Stomach (tissue), 9 donors: ENCODE measurements around the gene LDLRAD3. TPM values are rescaled to one million over a fixed set of nuclear protein-coding genes. Genes with fewer than 3 reads are reported as not detected.
A peak's percentile ranks its signal among the peaks of the same experiment; 100 is the strongest.

ENCODE experiments used
- DNase-seq, 2 donors: peaks; one replicate each; pipeline versions ENCODE4 v3.0.0 to v3.0.0-alpha.2; 2013 to 2019
- H3K27ac ChIP-seq, 5 donors: fragments of 200-600 bp in 4 of 5; sonication (generic) in 4 of 5; one replicate each; pipeline ENCODE4 v1.5.1; 2013 to 2019; ENCODE audit warnings: mild to moderate bottlenecking in 1 of 5, moderate library complexity in 1 of 5
- H3K27me3 ChIP-seq, 3 donors: fragments of 200-600 bp; sonication (generic); one replicate each; pipeline ENCODE4 v1.5.1; 2017 to 2019; ENCODE audit warnings: mixed run types in 1 of 3
- H3K36me3 ChIP-seq, 4 donors: fragments of 200-600 bp; sonication (generic); 1 replicate in 3 of 4; 2 replicates in 1 of 4; pipeline ENCODE4 v1.5.1; 2016 to 2019
- H3K4me1 ChIP-seq, 4 donors: fragments of 200-600 bp; sonication (generic); one replicate each; pipeline ENCODE4 v1.5.1; 2016 to 2019
- H3K4me3 ChIP-seq, 4 donors: fragments of 200-600 bp; sonication (generic) in 3 of 4; one replicate each; pipeline ENCODE4 v1.5.1; 2016 to 2019; ENCODE audit warnings: mild to moderate bottlenecking in 1 of 4
- H3K9me3 ChIP-seq, 4 donors: fragments of 200-600 bp; sonication (generic); one replicate each; pipeline ENCODE4 v1.5.1; 2016 to 2019
- CTCF ChIP-seq, 7 experiments: fragments of 450-650 bp in 4 of 7; fragments of 200-600 bp in 3 of 7; sonication (generic) in 3 of 7; IDR thresholded peaks; one replicate each; pipeline ENCODE4 v1.5.1; 2016 to 2019; ENCODE audit warnings: antibody characterized with exemption in 7 of 7, control low read depth in 2 of 7, mild to moderate bottlenecking in 1 of 7
- EP300 ChIP-seq: sonication (generic); formaldehyde crosslinking; IDR thresholded peaks from one replicate; pipeline ENCODE4 v1.6.1; 2017; ENCODE audit warnings: antibody characterized with exemption
- POLR2A ChIP-seq, 4 donors: fragments of 450-650 bp; IDR thresholded peaks; one replicate each; pipeline ENCODE4 v1.6.1; 2016; ENCODE audit warnings: antibody characterized with exemption in 4 of 4, control low read depth in 2 of 4, mild to moderate bottlenecking in 1 of 4, moderate library complexity in 1 of 4
- POLR2AphosphoS5 ChIP-seq, 3 donors: sonication (generic); formaldehyde crosslinking; IDR thresholded peaks; one replicate each; pipeline ENCODE4 v1.6.1; 2016; ENCODE audit warnings: antibody characterized with exemption in 3 of 3
- WGBS, 5 donors: extraction: QIAGEN DNeasy Blood & Tissue Kit in 3 of 5; methylation state at CpG; one replicate each; pipeline versions ENCODE4 v1.1.5 to v1.1.7; 2013 to 2018; 5-methylcytosine and 5-hydroxymethylcytosine counted together
- intact Hi-C: fragments of 100-400 bp; cut with DNase I; formaldehyde crosslinking; loops from one replicate; pipeline ENCODE4 v1.15.1; 2023; ENCODE audit warnings: low total_unique reads
- polyA plus RNA-seq, 3 donors: library from polyadenylated mRNA; stranded (reverse); fragments of 200-250 nt; gene quantifications; one replicate each; pipeline ENCODE4 v1.2.3, GENCODE V29; 2013
- total RNA-seq, 5 donors: library from RNA; depleted of rRNA; stranded (reverse); fragments of >200 nt; gene quantifications; one replicate each; pipeline versions ENCODE4 v1.1.0 to v1.2.3, GENCODE V29; 2014 to 2016
- donor health status: healthy with polysubstance abuse.
- donor health status: Bipolar disorder and iron deficiency.
- donor health status: healthy.

Gene LDLRAD3
- total and polyA plus RNA-seq, 8 donors, result 2.0 to 22.8 (median 7.9) TPM

- H3K27me3 ChIP-seq, result no peaks in the 10 kb centered on the region
- no peaks in the 10 kb centered on the region for H3K4me1 ChIP-seq
- intact Hi-C loops, result no loop called here
- no peaks in the 10 kb centered on the region for H3K36me3 ChIP-seq
- 50 to 73% (median 64%) methylated on average over 3 of the region's 3 CpGs for WGBS, 5 donors
- no peak for TF ChIP-seq POLR2AphosphoS5 (IDR thresholded peaks at IDR 0.05)
- no peak for TF ChIP-seq EP300
- TF ChIP-seq POLR2A (IDR thresholded peaks at IDR 0.05), result no peak
- no peak for TF ChIP-seq CTCF (IDR thresholded peaks at IDR 0.05)
- no peak for DNase-seq
- no peak overlapping the region for H3K27ac ChIP-seq
- no peaks in the 10 kb centered on the region for H3K9me3 ChIP-seq
- H3K4me3 ChIP-seq, result no peak overlapping the region
These were observed 24.6 kb upstream of the LDLRAD3 start for GRCh38 chr11:35919244-35919643.

- no peak overlapping the region for H3K27ac ChIP-seq
- H3K36me3 ChIP-seq, result no peaks in the 10 kb centered on the region
- 45 to 49% (median 46%) methylated on average over 4 of the region's 4 CpGs for WGBS, 5 donors
- no peak for DNase-seq
- TF ChIP-seq EP300 (no peak), POLR2A (IDR thresholded peaks at IDR 0.05) (no peak), CTCF (IDR thresholded peaks at IDR 0.05) (no peak), POLR2AphosphoS5 (IDR thresholded peaks at IDR 0.05) (no peak)
- H3K4me3 ChIP-seq, result no peak overlapping the region
- H3K4me1 ChIP-seq, result peaks cover 0 to 11% (median 2%) of the 10 kb centered on the region in 4 donors
- H3K9me3 ChIP-seq, result no peaks in the 10 kb centered on the region
- intact Hi-C loops, result no loop called here
- H3K27me3 ChIP-seq, result no peaks in the 10 kb centered on the region
These were observed 20.4 kb upstream of the LDLRAD3 start for GRCh38 chr11:35923452-35923851.

GRCh38 chr11:35924811-35925210 lies 19.1 kb upstream of the LDLRAD3 start:
- Histone ChIP-seq H3K27me3 (no peaks in the 10 kb centered on the region), H3K9me3 (no peaks in the 10 kb centered on the region), H3K4me1 (peaks cover 0 to 11% (median 2%) of the 10 kb centered on the region in 4 donors), H3K36me3 (no peaks in the 10 kb centered on the region), H3K4me3 (no peak overlapping the region), H3K27ac (no peak overlapping the region)
- 91 to 100% (median 97%) methylated on average over 1 of the region's 1 CpG for WGBS, 5 donors
- no peak for DNase-seq
- TF ChIP-seq POLR2AphosphoS5 (IDR thresholded peaks at IDR 0.05) (no peak), POLR2A (IDR thresholded peaks at IDR 0.05) (no peak), CTCF (IDR thresholded peaks at IDR 0.05) (no peak), EP300 (no peak)
- intact Hi-C loops, result no loop called here

GRCh38 chr11:35927104-35927503 lies 16.8 kb upstream of the LDLRAD3 start:
- Histone ChIP-seq H3K27ac (no peak overlapping the region), H3K36me3 (no peaks in the 10 kb centered on the region), H3K27me3 (no peaks in the 10 kb centered on the region), H3K4me1 (peaks cover 0 to 11% (median 2%) of the 10 kb centered on the region in 4 donors), H3K4me3 (no peak overlapping the region), H3K9me3 (peaks cover 0 to 2% (median 0%) of the 10 kb centered on the region in 4 donors)
- TF ChIP-seq EP300 (no peak), POLR2AphosphoS5 (IDR thresholded peaks at IDR 0.05) (no peak), POLR2A (IDR thresholded peaks at IDR 0.05) (no peak), CTCF (IDR thresholded peaks at IDR 0.05) (no peak)
- peak in 1 of 2 donors; percentile 34 for DNase-seq
- WGBS, 5 donors, result 32 to 50% (median 43%) methylated on average over 11 of the region's 11 CpGs
- intact Hi-C loops, result no loop called here
